ENCODE data around the gene RAB36. TPM values are rescaled to one million over a fixed set of nuclear protein-coding genes. Genes with fewer than 3 reads are reported as not detected.

The RAB36 gene
- total RNA-seq, 1 donor from 2014 or later: 1.8 TPM

- Histone ChIP-seq H3K9me3 (no peaks in the 10 kb centered on the region), H3K4me3 (no peak overlapping the region), H3K36me3 (no peaks in the 10 kb centered on the region), H3K27ac (no peak overlapping the region), H3K4me1 (no peaks in the 10 kb centered on the region), H3K27me3 (no peaks in the 10 kb centered on the region)
- intact Hi-C loops (cut with DNase I): no loop called here
- DNase-seq (ENCODE audit: low spot score in 2 of 2): no peak
- TF ChIP-seq CTCF (IDR thresholded peaks at IDR 0.05): no peak
Measured at GRCh38 chr22:23117275-23117674, 28.0 kb upstream of the RAB36 start.

DNA sequence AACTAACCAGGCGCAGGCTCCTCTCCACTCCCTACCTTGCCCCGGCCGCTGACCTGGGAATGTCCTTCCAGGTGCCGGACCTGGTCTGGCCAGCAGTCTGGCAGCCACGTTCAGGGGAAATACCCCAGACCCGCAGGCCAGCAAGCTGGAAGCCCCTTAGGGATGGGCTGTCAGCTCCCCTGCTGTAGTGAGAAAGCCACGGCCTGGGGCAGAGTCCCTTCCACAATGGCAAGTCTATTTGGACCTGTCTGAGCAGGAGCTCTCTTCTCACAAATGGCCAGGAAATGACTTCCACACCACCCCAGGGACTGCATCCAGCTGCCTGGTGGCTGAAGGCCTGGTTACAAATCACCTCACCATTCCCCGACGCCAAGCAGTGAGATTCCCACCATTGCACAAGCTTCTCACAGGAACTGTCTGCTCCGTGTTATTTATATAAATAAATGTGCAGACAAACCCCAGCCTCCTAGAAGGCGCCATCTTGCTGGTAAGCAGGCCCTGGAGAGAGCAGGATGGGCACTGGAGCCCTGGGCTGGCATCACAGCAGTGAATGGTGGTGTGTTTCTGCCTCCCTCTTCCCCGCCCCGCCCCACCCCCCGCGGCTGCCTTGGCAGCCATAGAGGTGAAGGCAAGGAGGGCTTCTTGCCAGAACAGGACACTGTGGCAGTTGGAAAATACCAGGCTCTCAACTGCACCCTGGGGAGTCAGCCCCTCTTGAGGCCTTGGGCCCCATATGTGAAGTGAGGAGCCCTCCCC lies 27.2 kb upstream of the RAB36 start:
- no peak for TF ChIP-seq CTCF (IDR thresholded peaks at IDR 0.05)
- Histone ChIP-seq H3K9me3 (no peaks in the 10 kb centered on the region), H3K27me3 (no peaks in the 10 kb centered on the region), H3K27ac (no peak overlapping the region), H3K36me3 (no peaks in the 10 kb centered on the region), H3K4me3 (no peak overlapping the region), H3K4me1 (no peaks in the 10 kb centered on the region)
- intact Hi-C loops (cut with DNase I): no loop called here
- DNase-seq (ENCODE audit: low spot score in 2 of 2): no peak

DNA sequence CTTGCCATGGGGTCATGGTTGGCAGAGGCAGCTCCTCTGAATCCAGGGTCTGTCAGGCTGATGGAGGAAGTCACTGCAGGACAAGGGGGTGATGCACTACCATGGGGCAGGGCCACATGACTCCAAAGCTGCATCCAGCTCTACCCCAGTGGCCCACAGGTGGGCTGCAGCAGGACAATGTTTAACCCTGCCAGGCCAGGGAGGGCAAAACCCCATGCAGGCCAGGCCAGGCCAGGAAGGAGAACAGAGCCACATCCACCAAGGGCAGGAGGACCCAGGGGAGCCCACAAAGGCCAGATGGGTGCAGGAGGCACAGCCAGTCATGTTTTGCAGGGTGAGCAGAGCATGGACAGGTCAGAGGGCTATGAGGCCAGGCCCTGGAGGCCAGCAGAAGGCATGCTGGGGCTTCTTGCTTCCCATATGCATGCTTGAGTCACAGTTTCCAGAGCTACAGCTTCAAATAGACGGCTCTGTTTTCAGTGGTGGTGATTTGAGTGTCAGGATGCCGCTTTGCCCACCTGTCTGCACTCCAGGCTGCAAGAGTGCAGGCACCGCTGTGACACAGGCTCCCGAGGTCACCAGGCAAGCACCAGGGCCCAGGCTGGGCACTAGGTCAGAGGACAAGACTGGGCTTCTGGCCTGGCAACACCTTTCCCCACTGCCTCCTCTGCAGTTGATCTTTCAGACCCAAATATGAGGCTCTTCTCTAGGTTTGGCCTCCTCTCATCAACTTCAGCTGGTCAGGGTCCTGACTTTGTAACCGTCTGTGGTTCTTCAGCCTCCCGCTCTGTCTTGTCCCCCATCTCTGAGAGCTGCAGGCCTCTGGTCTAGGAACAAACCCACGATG lies 26.4 kb upstream of the RAB36 start:
- Histone ChIP-seq H3K4me3 (no peak overlapping the region), H3K4me1 (no peaks in the 10 kb centered on the region), H3K27ac (no peak overlapping the region), H3K27me3 (no peaks in the 10 kb centered on the region), H3K36me3 (no peaks in the 10 kb centered on the region), H3K9me3 (no peaks in the 10 kb centered on the region)
- no peak for TF ChIP-seq CTCF (IDR thresholded peaks at IDR 0.05)
- intact Hi-C loops (cut with DNase I): no loop called here
- no peak for DNase-seq (ENCODE audit: low spot score in 2 of 2)

- H3K4me3 ChIP-seq: no peak overlapping the region
- intact Hi-C loops (cut with DNase I): no loop called here
- no peaks in the 10 kb centered on the region for H3K27me3 ChIP-seq
- no peaks in the 10 kb centered on the region for H3K36me3 ChIP-seq
- H3K9me3 ChIP-seq: no peaks in the 10 kb centered on the region
- DNase-seq (ENCODE audit: low spot score in 2 of 2): no peak
- no peak for TF ChIP-seq CTCF (IDR thresholded peaks at IDR 0.05)
- no peak overlapping the region for H3K27ac ChIP-seq
- no peaks in the 10 kb centered on the region for H3K4me1 ChIP-seq
Measured at GRCh38 chr22:23119494-23120414, 25.5 kb upstream of the RAB36 start.

- no peak for DNase-seq (ENCODE audit: low spot score in 2 of 2)
- H3K4me1 ChIP-seq: no peaks in the 10 kb centered on the region
- H3K36me3 ChIP-seq: no peaks in the 10 kb centered on the region
- intact Hi-C loops (cut with DNase I): no loop called here
- TF ChIP-seq CTCF (IDR thresholded peaks at IDR 0.05): no peak
- no peak overlapping the region for H3K4me3 ChIP-seq
- H3K9me3 ChIP-seq: no peaks in the 10 kb centered on the region
- H3K27ac ChIP-seq: no peak overlapping the region
- H3K27me3 ChIP-seq: no peaks in the 10 kb centered on the region
Measured at GRCh38 chr22:23120415-23120899, 24.8 kb upstream of the RAB36 start.
